Hepatocyte (in vitro differentiated cells): ENCODE results near the gene SESN3. TPM values are rescaled to one million over a fixed set of nuclear protein-coding genes. Genes with fewer than 3 reads are reported as not detected.
"Not testable (repeated sequence)": the region's sequence is repeated elsewhere in the genome, so short reads cannot be mapped to it uniquely, and the experiment has no call there.

ENCODE experiments used
- DNase-seq: peaks from one replicate; pipeline ENCODE4 v3.0.0-alpha.2; 2016; ENCODE audit warnings: low spot score
- H2AFZ ChIP-seq: fragments of 200-600 bp; sonication (generic); 2 replicates; pipeline ENCODE4 v1.6.0; 2016; ENCODE audit warnings: antibody characterized with exemption, mild to moderate bottlenecking
- H3K27ac ChIP-seq: fragments of 200-600 bp; sonication (generic); 2 replicates; pipeline ENCODE4 v1.5.1; 2016; ENCODE audit warnings: mild to moderate bottlenecking
- H3K27me3 ChIP-seq: fragments of 200-600 bp; sonication (generic); 2 replicates; pipeline ENCODE4 v1.6.1; 2016
- H3K36me3 ChIP-seq: fragments of 200-600 bp; sonication (generic); replicated peaks from 2 replicates; pipeline ENCODE4 v1.5.1; 2016; ENCODE audit warnings: low read depth; ENCODE audit not compliant: insufficient read depth
- H3K4me1 ChIP-seq: fragments of 200-600 bp; sonication (generic); 2 replicates; pipeline ENCODE4 v1.5.1; 2016; ENCODE audit warnings: mild to moderate bottlenecking, moderate library complexity; ENCODE audit not compliant: insufficient read depth
- H3K4me2 ChIP-seq: fragments of 200-600 bp; sonication (generic); 2 replicates; pipeline ENCODE4 v1.6.0; 2016
- H3K4me3 ChIP-seq: fragments of 200-600 bp; sonication (generic); 2 replicates; pipeline ENCODE4 v1.5.1; 2016; ENCODE audit warnings: mild to moderate bottlenecking
- H3K79me2 ChIP-seq: fragments of 200-600 bp; sonication (generic); 2 replicates; pipeline ENCODE4 v1.6.0; 2017; ENCODE audit warnings: mild to moderate bottlenecking
- H3K9me2 ChIP-seq: fragments of 200-600 bp; sonication (generic); replicated peaks from 2 replicates; pipeline ENCODE4 v1.6.0; 2017; ENCODE audit warnings: mild to moderate bottlenecking; ENCODE audit not compliant: insufficient read depth
- H3K9me3 ChIP-seq: fragments of 200-600 bp; sonication (generic); 2 replicates; pipeline ENCODE4 v1.5.1; 2016; ENCODE audit warnings: low read depth, mild to moderate bottlenecking
- H4K20me1 ChIP-seq: fragments of 200-600 bp; sonication (generic); 2 replicates; pipeline ENCODE4 v1.6.0; 2016; ENCODE audit warnings: mild to moderate bottlenecking; ENCODE audit not compliant: insufficient read depth, poor library complexity, severe bottlenecking
- CTCF ChIP-seq: fragments of 200-600 bp; sonication (generic); IDR thresholded peaks from 2 replicates; pipeline ENCODE4 v1.5.1; 2016; ENCODE audit warnings: antibody characterized with exemption, mild to moderate bottlenecking; ENCODE audit not compliant: poor library complexity
- EZH2 ChIP-seq: fragments of 200-600 bp; sonication (generic); IDR thresholded peaks from 2 replicates; pipeline ENCODE4 v1.6.1; 2016; ENCODE audit warnings: antibody characterized with exemption, mild to moderate bottlenecking, borderline replicate concordance
- EZH2phosphoT487 ChIP-seq: fragments of 200-600 bp; sonication (generic); IDR thresholded peaks from one replicate; pipeline ENCODE4 v1.6.1; 2018; ENCODE audit warnings: antibody characterized with exemption, mild to moderate bottlenecking, low read depth, moderate library complexity; ENCODE audit not compliant: unreplicated experiment, severe bottlenecking
- WGBS: methylation state at CpG from one replicate; pipeline ENCODE4 v1.1.6; 2016; ENCODE audit warnings: low lambda C conversion rate; ENCODE audit errors: missing lambda C conversion rate; 5-methylcytosine and 5-hydroxymethylcytosine counted together
- polyA plus RNA-seq: library from polyadenylated mRNA; unstranded; fragments of >200 nt; fragmentation: Nextera tagmentation; extraction: Ambion mirVana; gene quantifications from 2 replicates; pipeline ENCODE4 v1.2.1, GENCODE V29; 2016
- total RNA-seq: library from RNA; depleted of rRNA; stranded (reverse); fragments of >200 nt; gene quantifications from 2 replicates; pipeline ENCODE4 v1.2.3, GENCODE V29; 2014

Gene SESN3
- total and polyA plus RNA-seq, 2 experiments from 2014 or later, result 8.1 to 107 TPM

GRCh38 chr11:95140397-95141033 is 90.5 kb downstream of the SESN3 start:
- 59% methylated on average over 4 of the region's 4 CpGs for WGBS
- no peaks in the 10 kb centered on the region for H4K20me1 ChIP-seq
- no peak for DNase-seq
- no peak overlapping the region for H2AFZ ChIP-seq
- no peaks in the 10 kb centered on the region for H3K4me1 ChIP-seq
- no peaks in the 10 kb centered on the region for H3K9me2 ChIP-seq
- no peak for TF ChIP-seq EZH2
- no peak for TF ChIP-seq EZH2phosphoT487
- no peak for TF ChIP-seq CTCF
- H3K4me2 ChIP-seq, result no peak overlapping the region
- no peaks in the 10 kb centered on the region for H3K79me2 ChIP-seq
- no peaks in the 10 kb centered on the region for H3K36me3 ChIP-seq
- peak overlapping the region; percentile 36 for H3K27ac ChIP-seq
- H3K27me3 ChIP-seq, result no peaks in the 10 kb centered on the region
- H3K9me3 ChIP-seq, result no peaks in the 10 kb centered on the region
- no peak overlapping the region for H3K4me3 ChIP-seq

- Histone ChIP-seq H3K36me3 (no peaks in the 10 kb centered on the region), H3K27me3 (no peaks in the 10 kb centered on the region), H3K4me2 (no peak overlapping the region), H3K9me2 (no peaks in the 10 kb centered on the region), H3K4me1 (no peaks in the 10 kb centered on the region), H3K9me3 (no peaks in the 10 kb centered on the region), H4K20me1 (no peaks in the 10 kb centered on the region), H2AFZ (no peak overlapping the region), H3K4me3 (no peak overlapping the region), H3K27ac (no peak overlapping the region), H3K79me2 (no peaks in the 10 kb centered on the region)
- 26% methylated on average over 2 of the region's 2 CpGs for WGBS
- peak; percentile 35 for DNase-seq
- TF ChIP-seq CTCF (peak; percentile 42), EZH2 (no peak), EZH2phosphoT487 (no peak)
These were observed 92.6 kb downstream of the SESN3 start for GRCh38 chr11:95138448-95138847.

GRCh38 chr11:95137299-95137698 is 93.7 kb downstream of the SESN3 start:
- H2AFZ ChIP-seq, result no peak overlapping the region
- H4K20me1 ChIP-seq, result no peaks in the 10 kb centered on the region
- H3K4me2 ChIP-seq, result no peak overlapping the region
- H3K9me2 ChIP-seq, result no peaks in the 10 kb centered on the region
- no peak for DNase-seq
- H3K27ac ChIP-seq, result no peak overlapping the region
- no peaks in the 10 kb centered on the region for H3K36me3 ChIP-seq
- no peaks in the 10 kb centered on the region for H3K27me3 ChIP-seq
- TF ChIP-seq CTCF (no peak), EZH2 (no peak), EZH2phosphoT487 (no peak)
- H3K4me3 ChIP-seq, result no peak overlapping the region
- H3K9me3 ChIP-seq, result no peaks in the 10 kb centered on the region
- H3K79me2 ChIP-seq, result no peaks in the 10 kb centered on the region
- H3K4me1 ChIP-seq, result no peaks in the 10 kb centered on the region

- not testable (repeated sequence) for DNase-seq, H4K20me1 ChIP-seq, H3K4me1 ChIP-seq, H3K9me2 ChIP-seq, H3K4me2 ChIP-seq, H3K79me2 ChIP-seq, H3K27me3 ChIP-seq, H2AFZ ChIP-seq, H3K9me3 ChIP-seq, H3K4me3 ChIP-seq, H3K36me3 ChIP-seq, H3K27ac ChIP-seq
- 98% methylated on average over 4 of the region's 4 CpGs for WGBS
These were observed 94.3 kb downstream of the SESN3 start for GRCh38 chr11:95136747-95137146.
